GM19193 (cell line): ENCODE data around the gene SPATA18.

ENCODE experiments used
- POLR2A ChIP-seq: IDR thresholded peaks from 4 replicates; pipeline ENCODE4 v1.6.1; 2011; ENCODE audit not compliant: insufficient read depth, insufficient read length; ENCODE audit errors: extremely low read depth

Gene SPATA18, protein sequence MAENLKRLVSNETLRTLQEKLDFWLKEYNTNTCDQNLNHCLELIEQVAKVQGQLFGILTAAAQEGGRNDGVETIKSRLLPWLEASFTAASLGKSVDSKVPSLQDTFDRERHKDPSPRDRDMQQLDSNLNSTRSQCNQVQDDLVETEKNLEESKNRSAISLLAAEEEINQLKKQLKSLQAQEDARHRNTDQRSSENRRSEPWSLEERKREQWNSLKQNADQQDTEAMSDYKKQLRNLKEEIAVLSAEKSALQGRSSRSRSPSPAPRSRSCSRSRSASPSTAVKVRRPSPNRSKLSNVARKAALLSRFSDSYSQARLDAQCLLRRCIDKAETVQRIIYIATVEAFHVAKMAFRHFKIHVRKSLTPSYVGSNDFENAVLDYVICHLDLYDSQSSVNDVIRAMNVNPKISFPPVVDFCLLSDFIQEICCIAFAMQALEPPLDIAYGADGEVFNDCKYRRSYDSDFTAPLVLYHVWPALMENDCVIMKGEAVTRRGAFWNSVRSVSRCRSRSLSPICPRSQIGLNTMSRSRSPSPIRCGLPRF

GRCh38 chr4:52051213-52051614, at the start of gene SPATA18:
Gene SPATA18 (plus strand): TSS chr4:52051304. CDS start chr4:52051705, 401 bp downstream.
- TF ChIP-seq POLR2A: no peak

- no peak for TF ChIP-seq POLR2A
Observed at GRCh38 chr4:52001616-52002015, 49.5 kb upstream of the SPATA18 start.

DNA sequence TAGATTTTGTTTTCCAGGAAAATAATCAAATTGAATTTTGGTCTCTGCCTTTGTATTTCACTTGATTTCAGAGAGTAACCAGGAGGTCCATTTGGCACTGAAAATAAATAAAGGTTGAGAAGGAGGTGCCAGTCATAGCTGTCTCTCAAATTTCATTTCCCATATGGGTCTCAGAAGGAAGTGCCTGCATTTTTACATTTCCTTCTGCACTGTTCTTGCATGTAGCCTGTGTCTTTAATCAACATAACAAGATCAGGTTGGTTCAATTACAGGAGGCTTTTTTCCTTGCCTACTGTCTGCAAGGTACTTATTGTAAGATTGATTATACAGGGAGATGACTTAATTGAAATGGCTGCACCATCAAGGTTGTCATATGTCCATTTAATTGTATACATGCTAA, 46.7 kb upstream of the SPATA18 start:
- TF ChIP-seq POLR2A: no peak

DNA sequence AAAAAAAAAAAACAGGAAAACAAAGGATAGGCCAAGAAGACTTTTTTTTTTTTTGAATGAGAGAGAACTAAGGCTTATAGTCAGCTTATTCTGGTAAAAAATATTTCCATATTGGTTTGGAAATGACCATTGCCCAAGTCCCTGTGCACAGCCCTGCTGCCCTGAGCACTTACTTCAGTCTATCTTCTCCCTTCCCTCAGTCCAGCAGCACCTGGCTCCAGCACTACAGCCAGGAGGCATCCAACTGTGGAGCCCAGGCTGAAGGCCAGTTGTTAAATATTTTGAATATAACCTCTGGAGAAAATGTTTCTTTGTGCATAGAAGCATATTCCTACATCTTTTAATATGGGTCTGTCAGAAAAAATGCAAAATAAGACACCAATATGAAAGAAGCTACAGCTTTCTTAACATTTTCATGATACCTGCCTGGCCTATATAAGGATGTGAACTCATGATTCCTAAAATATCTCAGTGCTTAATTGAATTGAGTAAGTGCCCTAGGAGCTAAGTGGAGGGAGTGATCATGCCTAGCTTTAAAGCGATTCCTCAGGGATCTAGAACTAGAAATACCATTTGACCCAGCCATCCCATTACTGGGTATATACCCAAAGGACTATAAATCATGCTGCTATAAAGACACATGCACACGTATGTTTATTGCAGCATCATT, 45.4 kb upstream of the SPATA18 start:
- TF ChIP-seq POLR2A: no peak

DNA sequence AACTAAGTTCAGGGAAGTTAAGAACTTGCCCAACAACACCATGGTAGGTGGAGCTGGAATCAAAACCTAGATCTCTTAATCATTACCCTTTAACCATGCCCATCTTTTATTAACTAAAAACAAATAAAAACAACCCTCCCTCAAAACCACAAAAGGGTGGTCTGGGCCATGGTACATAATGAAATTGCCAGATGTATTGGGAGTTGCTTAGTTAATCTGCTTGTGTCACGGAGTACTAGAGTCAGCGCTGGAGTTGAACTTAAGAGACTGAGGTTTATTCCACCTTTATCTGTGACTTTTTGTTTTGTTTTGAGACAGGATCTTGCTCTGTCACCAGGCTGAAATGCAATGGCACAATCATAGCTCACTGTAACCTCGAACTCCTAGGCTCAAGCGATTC, 44.2 kb upstream of the SPATA18 start:
- no peak for TF ChIP-seq POLR2A

- no peak for TF ChIP-seq POLR2A
Observed at GRCh38 chr4:52010986-52011385, 40.1 kb upstream of the SPATA18 start.

GRCh38 chr4:52012651-52013050, 38.5 kb upstream of the SPATA18 start:
- no peak for TF ChIP-seq POLR2A

GRCh38 chr4:52014903-52015302, 36.2 kb upstream of the SPATA18 start:
- TF ChIP-seq POLR2A: no peak

GRCh38 chr4:52015366-52015765, 35.7 kb upstream of the SPATA18 start:
- no peak for TF ChIP-seq POLR2A

GRCh38 chr4:52016981-52017380, 34.1 kb upstream of the SPATA18 start:
- no peak for TF ChIP-seq POLR2A

DNA sequence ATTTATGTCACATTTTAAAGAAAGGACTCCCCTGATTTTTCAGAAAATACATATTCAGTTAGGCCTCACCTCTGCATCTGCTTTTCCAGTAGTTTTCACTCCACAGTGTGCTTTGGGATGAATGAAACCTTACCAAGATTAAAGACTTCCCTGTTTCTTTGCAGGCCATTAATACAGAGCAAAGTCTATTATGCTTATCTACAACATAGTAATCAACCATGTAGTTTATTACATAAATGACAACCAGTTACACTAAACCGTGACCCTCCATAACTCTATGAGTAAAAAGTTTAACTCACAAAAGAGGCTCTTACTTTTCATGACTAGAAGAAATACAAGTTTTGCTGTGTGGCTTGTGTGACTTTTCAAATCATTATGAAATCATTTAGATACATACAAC, 33.3 kb upstream of the SPATA18 start:
- no peak for TF ChIP-seq POLR2A

- TF ChIP-seq POLR2A: no peak
Observed at GRCh38 chr4:52019936-52020657, 31.0 kb upstream of the SPATA18 start, which contains the start of gene LRRC66. Gene LRRC66 (minus strand): TSS chr4:52020363. CDS start chr4:52017613, 2,750 bp downstream.

- no peak for TF ChIP-seq POLR2A
Observed at GRCh38 chr4:52028970-52029369, 22.1 kb upstream of the SPATA18 start.

DNA sequence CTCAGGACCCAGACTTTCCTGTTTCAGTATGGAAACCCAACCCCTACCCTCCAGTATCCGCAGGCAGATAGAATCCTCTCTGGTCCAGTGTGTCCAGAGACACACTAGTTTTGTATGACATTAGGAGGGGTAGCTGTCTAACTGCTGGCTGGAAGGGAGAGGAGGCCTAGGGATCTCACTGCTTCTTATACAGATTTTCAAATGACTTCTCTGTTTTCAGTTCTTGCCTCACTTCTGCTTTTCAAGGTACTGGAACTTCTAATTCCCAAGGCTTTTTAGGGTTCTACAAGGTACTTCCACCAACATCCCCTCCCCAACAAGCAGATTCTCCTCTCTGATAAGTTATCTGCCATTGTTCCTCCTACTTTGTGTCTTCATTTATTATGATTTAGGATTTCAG, 19.1 kb upstream of the SPATA18 start:
- TF ChIP-seq POLR2A: no peak

DNA sequence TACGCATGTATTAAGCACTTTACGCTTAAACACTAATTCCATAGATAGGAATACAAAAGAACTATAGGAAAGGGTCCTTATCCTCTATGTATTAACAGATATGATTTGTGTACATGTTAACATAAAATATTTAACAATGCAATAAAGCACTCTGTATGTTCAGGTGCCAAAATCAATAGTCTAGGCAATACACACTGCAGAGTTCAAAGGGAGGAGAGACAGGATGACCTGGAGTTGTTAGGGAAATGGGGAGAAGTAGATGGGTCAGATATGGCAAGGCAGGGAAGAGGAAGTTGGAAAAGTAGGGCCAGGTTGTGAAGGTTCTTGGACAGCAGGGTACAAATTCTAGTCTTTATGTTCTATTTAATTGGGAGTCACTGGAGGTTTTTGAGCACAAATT, 15.9 kb upstream of the SPATA18 start:
- no peak for TF ChIP-seq POLR2A

GRCh38 chr4:52036886-52037530, 14.1 kb upstream of the SPATA18 start:
- TF ChIP-seq POLR2A: no peak

DNA sequence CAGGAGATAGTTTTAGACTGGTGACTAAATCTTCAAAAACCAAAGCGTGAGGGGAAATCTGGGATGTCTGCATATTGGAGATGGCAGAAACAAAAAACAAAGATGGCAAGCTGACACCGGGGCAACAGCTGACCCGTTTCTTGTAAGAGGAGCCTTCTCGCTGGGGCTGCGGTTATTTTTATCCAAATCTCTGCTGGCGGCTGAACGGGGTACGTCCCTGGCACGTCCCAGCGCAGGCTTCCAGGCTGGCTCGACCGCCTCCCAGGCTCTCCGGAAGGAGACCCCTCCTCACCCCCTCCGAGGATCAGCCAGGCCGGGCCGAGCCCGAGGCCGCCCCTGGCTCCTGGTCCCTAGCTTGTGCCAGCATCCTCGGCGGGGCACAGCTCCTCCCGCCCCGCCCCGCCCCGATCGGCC, 13.4 kb upstream of the SPATA18 start:
- TF ChIP-seq POLR2A: no peak
